Measurements from ENCODE around the gene NECAP2. TPM values are rescaled to one million over a fixed set of nuclear protein-coding genes. Genes with fewer than 3 reads are reported as not detected.

NECAP2 gene
- total RNA-seq, 1 donor = 76.0 TPM

DNA sequence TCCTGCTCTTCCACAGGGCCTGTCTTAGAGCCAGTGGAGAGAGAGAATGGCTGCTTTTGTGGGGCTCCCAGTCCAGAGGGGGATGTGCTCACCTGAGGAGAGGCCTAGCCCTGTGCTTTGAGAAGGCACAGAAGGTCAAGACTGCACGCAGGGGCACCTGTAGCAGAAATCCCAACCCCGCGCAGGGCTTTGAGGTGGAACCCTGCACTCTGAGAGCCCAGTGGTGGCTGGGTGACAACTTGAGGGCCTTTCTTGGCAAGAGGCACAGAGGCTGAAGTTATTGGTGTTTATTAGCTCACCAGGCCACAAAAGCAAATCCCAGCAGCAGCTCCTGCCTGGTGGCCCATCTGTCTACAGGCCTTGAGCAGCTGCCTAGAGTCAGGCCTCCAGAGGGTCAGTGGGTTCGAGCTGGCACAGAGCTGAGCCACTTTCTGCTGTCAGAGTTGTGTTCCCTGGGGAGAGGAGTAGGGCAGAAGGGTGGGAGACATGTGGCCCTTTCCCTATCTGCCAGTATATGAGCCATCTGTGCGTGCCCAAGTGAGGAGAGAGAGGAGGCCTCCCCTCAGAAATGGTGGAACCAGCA, 42.1 kb upstream of the NECAP2 start:
- Histone ChIP-seq H3K79me2 (ENCODE audit: insufficient read depth, low read length) (peaks cover 34% of the 10 kb centered on the region), H3K9me3 (ENCODE audit: low read depth, low read length) (no peaks in the 10 kb centered on the region), H3K27ac (ENCODE audit: low read depth, low read length) (no peak overlapping the region), H3K4me3 (ENCODE audit: insufficient read depth, low read length) (no peak overlapping the region), H3K4me1 (ENCODE audit: insufficient read depth, low read length) (peaks cover 16% of the 10 kb centered on the region), H2AFZ (ENCODE audit: low read length) (no peak overlapping the region), H3K36me3 (ENCODE audit: insufficient read depth, low read length) (peaks cover 41% of the 10 kb centered on the region), H4K20me1 (ENCODE audit: insufficient read depth, low read length) (peaks cover 19% of the 10 kb centered on the region), H3K27me3 (ENCODE audit: insufficient read depth, low read length) (no peaks in the 10 kb centered on the region), H3K4me2 (ENCODE audit: insufficient read depth, low read length) (no peak overlapping the region)
- no peak for DNase-seq (ENCODE audit: insufficient read length, low spot score, missing footprints)
- TF ChIP-seq, protein P1, sequence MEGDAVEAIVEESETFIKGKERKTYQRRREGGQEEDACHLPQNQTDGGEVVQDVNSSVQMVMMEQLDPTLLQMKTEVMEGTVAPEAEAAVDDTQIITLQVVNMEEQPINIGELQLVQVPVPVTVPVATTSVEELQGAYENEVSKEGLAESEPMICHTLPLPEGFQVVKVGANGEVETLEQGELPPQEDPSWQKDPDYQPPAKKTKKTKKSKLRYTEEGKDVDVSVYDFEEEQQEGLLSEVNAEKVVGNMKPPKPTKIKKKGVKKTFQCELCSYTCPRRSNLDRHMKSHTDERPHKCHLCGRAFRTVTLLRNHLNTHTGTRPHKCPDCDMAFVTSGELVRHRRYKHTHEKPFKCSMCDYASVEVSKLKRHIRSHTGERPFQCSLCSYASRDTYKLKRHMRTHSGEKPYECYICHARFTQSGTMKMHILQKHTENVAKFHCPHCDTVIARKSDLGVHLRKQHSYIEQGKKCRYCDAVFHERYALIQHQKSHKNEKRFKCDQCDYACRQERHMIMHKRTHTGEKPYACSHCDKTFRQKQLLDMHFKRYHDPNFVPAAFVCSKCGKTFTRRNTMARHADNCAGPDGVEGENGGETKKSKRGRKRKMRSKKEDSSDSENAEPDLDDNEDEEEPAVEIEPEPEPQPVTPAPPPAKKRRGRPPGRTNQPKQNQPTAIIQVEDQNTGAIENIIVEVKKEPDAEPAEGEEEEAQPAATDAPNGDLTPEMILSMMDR (IDR thresholded peaks at IDR 0.05; ENCODE audit: extremely low read depth, low read depth, low read length) = no peak

GRCh38 chr1:16402742-16403141, 37.8 kb upstream of the NECAP2 start:
- Histone ChIP-seq H3K4me1 (ENCODE audit: insufficient read depth, low read length) (no peaks in the 10 kb centered on the region), H3K79me2 (ENCODE audit: insufficient read depth, low read length) (no peaks in the 10 kb centered on the region), H2AFZ (ENCODE audit: low read length) (no peak overlapping the region), H3K4me2 (ENCODE audit: insufficient read depth, low read length) (no peak overlapping the region), H3K4me3 (ENCODE audit: insufficient read depth, low read length) (no peak overlapping the region), H3K36me3 (ENCODE audit: insufficient read depth, low read length) (peaks cover 14% of the 10 kb centered on the region), H4K20me1 (ENCODE audit: insufficient read depth, low read length) (no peaks in the 10 kb centered on the region), H3K27me3 (ENCODE audit: insufficient read depth, low read length) (no peaks in the 10 kb centered on the region), H3K27ac (ENCODE audit: low read depth, low read length) (no peak overlapping the region), H3K9me3 (ENCODE audit: low read depth, low read length) (no peaks in the 10 kb centered on the region)
- DNase-seq (ENCODE audit: insufficient read length, low spot score, missing footprints) = no peak
- TF ChIP-seq, protein P1 (IDR thresholded peaks at IDR 0.05; ENCODE audit: extremely low read depth, low read depth, low read length) = no peak

DNA sequence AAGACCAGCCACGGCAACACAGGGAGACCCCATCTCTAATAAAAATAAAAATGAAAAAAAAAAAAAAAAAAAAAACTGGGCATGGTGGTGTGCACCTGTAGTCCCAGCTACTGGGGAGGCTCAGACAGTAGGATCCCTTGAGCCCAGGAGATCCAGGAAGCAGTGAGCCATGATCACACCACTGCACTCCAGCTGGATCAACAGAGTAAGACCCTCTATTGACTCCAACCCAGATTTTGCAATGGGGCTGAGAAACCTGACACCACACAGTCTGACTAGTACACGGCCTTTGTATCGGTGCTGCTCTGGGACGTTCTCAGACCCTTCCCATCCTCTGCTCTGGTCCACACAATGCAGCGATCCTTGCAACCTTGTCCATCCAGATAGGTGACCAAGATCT, 35.1 kb upstream of the NECAP2 start:
- Histone ChIP-seq H3K27me3 (ENCODE audit: insufficient read depth, low read length) (no peaks in the 10 kb centered on the region), H2AFZ (ENCODE audit: low read length) (no peak overlapping the region), H3K36me3 (ENCODE audit: insufficient read depth, low read length) (no peaks in the 10 kb centered on the region), H3K27ac (ENCODE audit: low read depth, low read length) (no peak overlapping the region), H3K4me1 (ENCODE audit: insufficient read depth, low read length) (no peaks in the 10 kb centered on the region), H4K20me1 (ENCODE audit: insufficient read depth, low read length) (no peaks in the 10 kb centered on the region), H3K4me2 (ENCODE audit: insufficient read depth, low read length) (no peak overlapping the region), H3K79me2 (ENCODE audit: insufficient read depth, low read length) (no peaks in the 10 kb centered on the region), H3K4me3 (ENCODE audit: insufficient read depth, low read length) (no peak overlapping the region), H3K9me3 (ENCODE audit: low read depth, low read length) (no peaks in the 10 kb centered on the region)
- TF ChIP-seq, protein P1 (IDR thresholded peaks at IDR 0.05; ENCODE audit: extremely low read depth, low read depth, low read length) = no peak
- no peak for DNase-seq (ENCODE audit: insufficient read length, low spot score, missing footprints)

GRCh38 chr1:16406868-16407267, 33.7 kb upstream of the NECAP2 start:
- no peaks in the 10 kb centered on the region for H4K20me1 ChIP-seq (ENCODE audit: insufficient read depth, low read length)
- H3K4me2 ChIP-seq (ENCODE audit: insufficient read depth, low read length) = no peak overlapping the region
- no peaks in the 10 kb centered on the region for H3K36me3 ChIP-seq (ENCODE audit: insufficient read depth, low read length)
- DNase-seq (ENCODE audit: insufficient read length, low spot score, missing footprints) = no peak
- no peak overlapping the region for H2AFZ ChIP-seq (ENCODE audit: low read length)
- no peaks in the 10 kb centered on the region for H3K79me2 ChIP-seq (ENCODE audit: insufficient read depth, low read length)
- H3K27ac ChIP-seq (ENCODE audit: low read depth, low read length) = no peak overlapping the region
- TF ChIP-seq, protein P1 (IDR thresholded peaks at IDR 0.05; ENCODE audit: extremely low read depth, low read depth, low read length) = no peak
- H3K4me3 ChIP-seq (ENCODE audit: insufficient read depth, low read length) = no peak overlapping the region
- no peaks in the 10 kb centered on the region for H3K9me3 ChIP-seq (ENCODE audit: low read depth, low read length)
- no peaks in the 10 kb centered on the region for H3K27me3 ChIP-seq (ENCODE audit: insufficient read depth, low read length)
- no peaks in the 10 kb centered on the region for H3K4me1 ChIP-seq (ENCODE audit: insufficient read depth, low read length)

All from osteoblast (primary cell).